KMS-11 (cell line): ENCODE measurements around the gene BMAL1.

ENCODE experiments used
- H2AFZ ChIP-seq: fragments of 200-600 bp; sonication (generic); 2 replicates; pipeline ENCODE4 v1.6.1; 2016; ENCODE audit warnings: antibody characterized with exemption, mixed run types, low read depth
- H3K27ac ChIP-seq: fragments of 200-600 bp; sonication (generic); 2 replicates; pipeline ENCODE4 v1.6.1; 2016; ENCODE audit warnings: mild to moderate bottlenecking, mixed run types
- H3K27me3 ChIP-seq: fragments of 200-600 bp; sonication (generic); 2 replicates; pipeline ENCODE4 v1.6.1; 2017; ENCODE audit warnings: mild to moderate bottlenecking, low read depth, mixed run types, moderate library complexity; ENCODE audit not compliant: insufficient read depth
- H3K36me3 ChIP-seq: fragments of 200-600 bp; sonication (generic); 2 replicates; pipeline ENCODE4 v1.6.1; 2017; ENCODE audit warnings: mild to moderate bottlenecking, mixed run types; ENCODE audit not compliant: insufficient read depth
- H3K4me1 ChIP-seq: fragments of 200-600 bp; sonication (generic); 2 replicates; pipeline ENCODE4 v1.6.1; 2016; ENCODE audit warnings: mild to moderate bottlenecking, low read depth, mixed run types; ENCODE audit not compliant: poor library complexity, severe bottlenecking
- H3K4me2 ChIP-seq: fragments of 200-600 bp; sonication (generic); 2 replicates; pipeline ENCODE4 v1.7.0; 2016; ENCODE audit warnings: mild to moderate bottlenecking, mixed run types
- H3K4me3 ChIP-seq: fragments of 200-600 bp; sonication (generic); IDR thresholded peaks from 2 replicates; pipeline ENCODE4 v1.6.1; 2017; ENCODE audit warnings: low read depth, low read length, mixed read lengths; ENCODE audit not compliant: insufficient read depth
- H3K79me2 ChIP-seq: fragments of 200-600 bp; sonication (generic); 2 replicates; pipeline ENCODE4 v1.6.1; 2016; ENCODE audit warnings: low read depth, mixed run types; ENCODE audit not compliant: insufficient read depth
- H3K9ac ChIP-seq: fragments of 200-600 bp; sonication (generic); 2 replicates; pipeline ENCODE4 v1.6.1; 2016; ENCODE audit warnings: mild to moderate bottlenecking, mixed run types
- H4K20me1 ChIP-seq: fragments of 200-600 bp; sonication (generic); 2 replicates; pipeline ENCODE4 v1.6.1; 2016; ENCODE audit warnings: mild to moderate bottlenecking, mixed run types; ENCODE audit not compliant: insufficient read depth
- CTCF ChIP-seq: fragments of 200-600 bp; sonication (generic); conservative IDR thresholded peaks from 2 replicates; pipeline ENCODE4 v1.6.1; 2017; ENCODE audit warnings: low read depth, mild to moderate bottlenecking, antibody characterized with exemption, low read length, moderate library complexity, mixed read lengths

Gene BMAL1

GRCh38 chr11:13233173-13233745 lies 44.3 kb upstream of the BMAL1 start:
- H3K27me3 ChIP-seq = no peaks in the 10 kb centered on the region
- no peak overlapping the region for H3K9ac ChIP-seq
- no peak overlapping the region for H2AFZ ChIP-seq
- H3K4me1 ChIP-seq = no peaks in the 10 kb centered on the region
- H3K36me3 ChIP-seq = no peaks in the 10 kb centered on the region
- no peaks in the 10 kb centered on the region for H4K20me1 ChIP-seq
- no peak overlapping the region for H3K4me3 ChIP-seq
- H3K79me2 ChIP-seq = no peaks in the 10 kb centered on the region
- no peak for TF ChIP-seq CTCF
- no peak overlapping the region for H3K4me2 ChIP-seq
- no peak overlapping the region for H3K27ac ChIP-seq

DNA sequence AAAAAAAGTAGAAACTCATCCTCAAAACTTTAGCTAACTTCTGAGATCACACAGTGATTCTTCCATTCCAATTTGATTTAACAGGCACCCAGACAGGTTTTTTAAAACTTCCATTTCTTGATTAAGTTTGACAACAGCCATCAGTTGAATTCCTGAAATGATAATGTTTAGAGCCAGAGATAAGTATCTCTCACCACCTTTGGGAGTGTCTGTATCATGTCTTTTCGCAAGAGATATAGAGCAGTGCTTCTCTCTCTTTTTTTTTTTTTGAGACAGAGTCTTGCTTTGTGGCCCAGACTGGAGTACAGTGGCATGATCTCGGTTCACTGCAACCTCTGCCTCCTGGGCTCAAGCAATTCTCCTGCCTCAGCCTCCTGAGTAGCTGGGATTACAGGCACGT lies 41.7 kb upstream of the BMAL1 start:
- TF ChIP-seq CTCF = no peak
- Histone ChIP-seq H3K4me1 (peaks cover 4% of the 10 kb centered on the region), H3K27ac (no peak overlapping the region), H3K4me3 (no peak overlapping the region), H3K36me3 (no peaks in the 10 kb centered on the region), H3K79me2 (no peaks in the 10 kb centered on the region), H3K4me2 (no peak overlapping the region), H2AFZ (no peak overlapping the region), H3K27me3 (no peaks in the 10 kb centered on the region), H3K9ac (no peak overlapping the region), H4K20me1 (no peaks in the 10 kb centered on the region)

DNA sequence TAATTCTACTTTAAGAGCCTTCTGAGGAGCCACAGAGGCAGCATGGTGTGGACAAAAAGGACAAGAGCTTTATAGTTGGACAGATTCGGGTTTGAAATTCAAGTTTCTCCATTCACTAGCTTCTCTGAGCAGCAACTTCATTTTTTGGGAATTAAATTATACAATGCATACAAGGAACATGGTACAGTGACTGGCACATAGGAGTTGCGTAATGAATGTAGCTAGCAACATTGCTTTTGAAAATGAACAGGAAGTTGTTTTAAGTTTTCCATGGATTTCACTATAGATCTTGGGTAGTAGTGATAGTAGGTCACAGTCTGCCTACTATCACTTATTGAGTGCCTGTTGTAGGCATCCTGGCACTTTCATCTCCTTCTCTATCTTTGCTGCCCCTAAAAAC lies 41.0 kb upstream of the BMAL1 start:
- no peaks in the 10 kb centered on the region for H4K20me1 ChIP-seq
- H3K4me1 ChIP-seq = peaks cover 4% of the 10 kb centered on the region
- no peak overlapping the region for H3K4me3 ChIP-seq
- no peaks in the 10 kb centered on the region for H3K27me3 ChIP-seq
- H3K4me2 ChIP-seq = no peak overlapping the region
- H3K79me2 ChIP-seq = no peaks in the 10 kb centered on the region
- H3K36me3 ChIP-seq = no peaks in the 10 kb centered on the region
- TF ChIP-seq CTCF = no peak
- no peak overlapping the region for H3K9ac ChIP-seq
- H2AFZ ChIP-seq = no peak overlapping the region
- H3K27ac ChIP-seq = no peak overlapping the region

DNA sequence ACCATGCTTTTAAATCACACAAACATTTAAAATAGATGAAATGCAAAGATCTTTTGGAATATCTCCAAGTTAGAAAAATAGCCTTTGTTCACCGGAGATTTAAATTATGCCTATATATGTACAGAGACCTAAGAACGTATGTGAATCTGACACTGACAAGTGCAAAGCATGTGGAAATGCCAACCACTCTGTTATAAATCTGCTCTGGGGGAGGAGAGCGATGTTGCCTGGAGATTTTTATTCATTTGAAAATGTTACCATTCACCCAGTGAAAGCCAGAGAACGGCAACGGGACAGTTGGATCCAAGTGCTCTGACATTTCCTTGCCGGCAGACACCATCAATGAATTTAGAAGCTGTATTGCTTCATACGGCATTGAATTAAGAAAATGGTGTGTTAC lies 39.8 kb upstream of the BMAL1 start:
- no peaks in the 10 kb centered on the region for H3K27me3 ChIP-seq
- H3K4me3 ChIP-seq = no peak overlapping the region
- H4K20me1 ChIP-seq = no peaks in the 10 kb centered on the region
- no peaks in the 10 kb centered on the region for H3K36me3 ChIP-seq
- no peaks in the 10 kb centered on the region for H3K79me2 ChIP-seq
- H2AFZ ChIP-seq = no peak overlapping the region
- no peak overlapping the region for H3K4me2 ChIP-seq
- no peak for TF ChIP-seq CTCF
- peaks cover 4% of the 10 kb centered on the region for H3K4me1 ChIP-seq
- H3K9ac ChIP-seq = no peak overlapping the region
- no peak overlapping the region for H3K27ac ChIP-seq
